MCF 10A (cell line): ENCODE data around the gene FARSB. TPM values are rescaled to one million over a fixed set of nuclear protein-coding genes. Genes with fewer than 3 reads are reported as not detected.

Experiments
- BruUV-seq: library from RNA; stranded (reverse); fragments of 400-500 nt; replicated peaks from 2 replicates; lab custom pipeline; 2021; lab: Mats Ljungman, UMichigan
- CTCF ChIA-PET: fragments of 300-600 bp; sonication (Branson Sonifier 250); formaldehyde crosslinking; extraction: SDS; loops from one replicate; lab custom pipeline; 2021; ENCODE audit warnings: antibody characterized with exemption, inconsistent platforms; lab: Yijun Ruan, JAX
- POLR2A ChIA-PET: fragments of 300-600, 350-650 bp; sonication (Branson Sonifier 250); formaldehyde crosslinking; extraction: SDS; loops from one replicate; lab custom pipeline; 2020; ENCODE audit warnings: antibody characterized with exemption, inconsistent platforms; lab: Yijun Ruan, JAX
- DNase-seq: peaks from one replicate; pipeline ENCODE4 v3.0.0-alpha.2; 2018; ENCODE audit not compliant: unreplicated experiment
- H3K27ac Mint-ChIP-seq: one replicate; pipeline ENCODE4 v1.8.0; 2022; ENCODE audit warnings: mild to moderate bottlenecking, low read depth, mixed read lengths; ENCODE audit not compliant: unreplicated experiment
- H3K27me3 Mint-ChIP-seq: one replicate; pipeline ENCODE4 v1.8.0; 2022; ENCODE audit warnings: mixed read lengths; ENCODE audit not compliant: insufficient read depth, unreplicated experiment
- H3K36me3 Mint-ChIP-seq: one replicate; pipeline ENCODE4 v1.8.0; 2022; ENCODE audit warnings: mild to moderate bottlenecking, moderate library complexity, mixed read lengths; ENCODE audit not compliant: insufficient read depth, unreplicated experiment
- H3K4me1 Mint-ChIP-seq: one replicate; pipeline ENCODE4 v1.8.0; 2022; ENCODE audit warnings: mixed read lengths; ENCODE audit not compliant: insufficient read depth, unreplicated experiment
- H3K4me3 Mint-ChIP-seq: one replicate; pipeline ENCODE4 v1.8.0; 2022; ENCODE audit warnings: mild to moderate bottlenecking, moderate library complexity, mixed read lengths; ENCODE audit not compliant: unreplicated experiment
- H3K9me3 Mint-ChIP-seq: one replicate; pipeline ENCODE4 v1.8.0; 2022; ENCODE audit warnings: mixed read lengths; ENCODE audit not compliant: unreplicated experiment
- CTCF ChIP-seq: fragments of 200-600 bp; IDR thresholded peaks from one replicate; pipeline ENCODE4 v1.8.0; 2022; ENCODE audit warnings: antibody characterized with exemption, mild to moderate bottlenecking; ENCODE audit not compliant: unreplicated experiment
- intact Hi-C: fragments of 100-400 bp; cut with micrococcal nuclease; formaldehyde crosslinking; loops from 2 replicates; pipeline ENCODE4 v1.14.1; 2022
- total RNA-seq: library from RNA; stranded (reverse); gene quantifications from 2 replicates; pipeline ENCODE4 v1.2.3, GENCODE V29; 2022

The FARSB gene
- total RNA-seq, 1 experiment from 2014 or later = 70.3 TPM

- peaks cover 100% of the 10 kb centered on the region for H3K36me3 Mint-ChIP-seq
- intact Hi-C loops = no loop called here
Measured at GRCh38 chr2:222532315-222532714, 123.6 kb downstream of the FARSB start.

GRCh38 chr2:222526480-222527277 is 129.2 kb downstream of the FARSB start:
- Mint-ChIP-seq H3K36me3 (peaks cover 96% of the 10 kb centered on the region), H3K27ac (peak overlapping the region; percentile 46), H3K27me3 (no peaks in the 10 kb centered on the region), H3K9me3 (no peaks in the 10 kb centered on the region), H3K4me1 (no peaks in the 10 kb centered on the region), H3K4me3 (no peak overlapping the region)
- intact Hi-C loops = no loop called here
- TF ChIP-seq CTCF = no peak
- no TSS peak for BruUV-seq
- CTCF ChIA-PET = interaction anchor here (0.6 to 1.5 kb wide), 3 partner anchors 35 to 209 kb away, joined by 3 to 4 read pairs (median 3); no protein-coding TSS in a partner anchor
- POLR2A ChIA-PET = interaction anchor here (1.2 to 1.7 kb wide), 3 partner anchors 8 to 100 kb away, joined by 3 to 5 read pairs (median 4); no protein-coding TSS in a partner anchor
- no peak for DNase-seq

More at GRCh38 chr2:222532315-222532714, 123.6 kb downstream of the FARSB start:
- no peaks in the 10 kb centered on the region for H3K4me1 Mint-ChIP-seq
- no peaks in the 10 kb centered on the region for H3K27me3 Mint-ChIP-seq
- no peak for DNase-seq
- no peaks in the 10 kb centered on the region for H3K9me3 Mint-ChIP-seq
- no peak overlapping the region for H3K4me3 Mint-ChIP-seq
- ChIA-PET POLR2A (interaction anchor here (1.1 to 3.1 kb wide), 4 partner anchors 9 to 214 kb away, joined by 3 to 13 read pairs (median 4); no protein-coding TSS in a partner anchor), CTCF (interaction anchor here (0.5 to 1.4 kb wide), 2 partner anchors 29 to 293 kb away, joined by 3 to 6 read pairs; no protein-coding TSS in a partner anchor)
- BruUV-seq = no TSS peak
- no peak overlapping the region for H3K27ac Mint-ChIP-seq
- no peak for TF ChIP-seq CTCF

- H3K27ac Mint-ChIP-seq = no peak overlapping the region
- no peaks in the 10 kb centered on the region for H3K4me1 Mint-ChIP-seq
- TF ChIP-seq CTCF = no peak
- POLR2A ChIA-PET = no interaction called here
- CTCF ChIA-PET = interaction anchor here (0.9 to 1.4 kb wide), 2 partner anchors 13 to 208 kb away, joined by 3 read pairs; no protein-coding TSS in a partner anchor
- no peaks in the 10 kb centered on the region for H3K27me3 Mint-ChIP-seq
- H3K4me3 Mint-ChIP-seq = no peak overlapping the region
- intact Hi-C loops = no loop called here
- DNase-seq = no peak
- H3K9me3 Mint-ChIP-seq = no peaks in the 10 kb centered on the region
- peaks cover 94% of the 10 kb centered on the region for H3K36me3 Mint-ChIP-seq
- BruUV-seq = no TSS peak
Measured at GRCh38 chr2:222525811-222526210, 130.1 kb downstream of the FARSB start.
